WI38 (cell line): ENCODE results near the gene TOMM6.
"Not testable (repeated sequence)": the region's sequence is repeated elsewhere in the genome, so short reads cannot be mapped to it uniquely, and the experiment has no call there.

ENCODE experiments used
- H3K4me3 ChIP-seq: 2 replicates; pipeline ENCODE4 v1.5.1; 2011; ENCODE audit warnings: low read depth, mild to moderate bottlenecking, control low read depth, low read length
- TF ChIP-seq, protein P1 (sequence below): IDR thresholded peaks from 2 replicates; pipeline ENCODE4 v1.5.1; 2012; ENCODE audit warnings: low read depth, mild to moderate bottlenecking, control low read depth, low read length

TOMM6 gene

DNA sequence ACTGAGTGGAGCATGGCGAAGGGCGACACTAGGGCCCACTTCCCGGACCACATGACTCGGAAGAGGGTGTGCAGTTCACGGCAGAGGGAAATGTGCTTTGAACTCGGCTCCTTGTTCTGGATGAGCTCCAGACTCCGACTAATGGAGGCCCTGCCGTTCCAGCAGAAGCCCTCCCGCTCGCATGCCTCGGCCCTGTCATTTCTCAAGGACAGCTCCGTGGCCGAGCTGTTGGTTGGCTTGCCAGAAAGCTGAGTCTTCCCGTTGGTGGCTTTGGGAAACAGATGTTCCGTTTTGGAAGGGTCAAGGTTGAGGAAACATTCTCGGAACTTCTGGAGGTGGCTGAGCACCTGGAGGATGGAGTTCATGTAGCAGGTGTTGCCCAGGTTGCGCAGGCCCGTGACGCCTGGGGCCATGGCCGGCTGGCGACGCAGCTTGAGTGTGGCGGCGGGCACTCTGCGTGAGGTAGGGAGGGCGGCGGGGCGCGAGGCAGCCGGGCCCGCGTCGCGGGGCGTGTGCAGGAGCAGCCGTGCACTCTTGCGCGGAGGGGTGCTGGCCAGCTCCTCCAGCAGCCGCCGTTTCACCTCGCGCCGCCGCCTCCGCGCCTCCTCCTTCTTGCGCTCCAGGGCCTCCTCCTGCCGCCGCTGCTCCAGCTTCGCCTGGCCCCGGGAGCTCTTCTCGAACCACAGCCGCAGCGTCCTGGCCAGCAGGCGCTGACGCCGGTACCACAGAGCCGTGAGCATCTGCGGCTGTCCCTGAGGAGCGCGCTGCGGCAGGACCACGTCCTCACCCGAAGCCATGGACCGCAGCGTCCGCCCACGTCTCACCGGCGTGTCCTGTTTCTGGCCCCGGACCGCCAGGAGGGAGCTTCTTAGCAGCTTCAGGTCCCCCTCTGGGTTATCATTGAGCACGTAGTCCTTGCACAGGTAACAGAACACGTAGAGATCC lies 18.6 kb downstream of the TOMM6 start:
- H3K4me3 ChIP-seq = no peak overlapping the region
- TF ChIP-seq, protein P1, sequence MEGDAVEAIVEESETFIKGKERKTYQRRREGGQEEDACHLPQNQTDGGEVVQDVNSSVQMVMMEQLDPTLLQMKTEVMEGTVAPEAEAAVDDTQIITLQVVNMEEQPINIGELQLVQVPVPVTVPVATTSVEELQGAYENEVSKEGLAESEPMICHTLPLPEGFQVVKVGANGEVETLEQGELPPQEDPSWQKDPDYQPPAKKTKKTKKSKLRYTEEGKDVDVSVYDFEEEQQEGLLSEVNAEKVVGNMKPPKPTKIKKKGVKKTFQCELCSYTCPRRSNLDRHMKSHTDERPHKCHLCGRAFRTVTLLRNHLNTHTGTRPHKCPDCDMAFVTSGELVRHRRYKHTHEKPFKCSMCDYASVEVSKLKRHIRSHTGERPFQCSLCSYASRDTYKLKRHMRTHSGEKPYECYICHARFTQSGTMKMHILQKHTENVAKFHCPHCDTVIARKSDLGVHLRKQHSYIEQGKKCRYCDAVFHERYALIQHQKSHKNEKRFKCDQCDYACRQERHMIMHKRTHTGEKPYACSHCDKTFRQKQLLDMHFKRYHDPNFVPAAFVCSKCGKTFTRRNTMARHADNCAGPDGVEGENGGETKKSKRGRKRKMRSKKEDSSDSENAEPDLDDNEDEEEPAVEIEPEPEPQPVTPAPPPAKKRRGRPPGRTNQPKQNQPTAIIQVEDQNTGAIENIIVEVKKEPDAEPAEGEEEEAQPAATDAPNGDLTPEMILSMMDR = no peak

DNA sequence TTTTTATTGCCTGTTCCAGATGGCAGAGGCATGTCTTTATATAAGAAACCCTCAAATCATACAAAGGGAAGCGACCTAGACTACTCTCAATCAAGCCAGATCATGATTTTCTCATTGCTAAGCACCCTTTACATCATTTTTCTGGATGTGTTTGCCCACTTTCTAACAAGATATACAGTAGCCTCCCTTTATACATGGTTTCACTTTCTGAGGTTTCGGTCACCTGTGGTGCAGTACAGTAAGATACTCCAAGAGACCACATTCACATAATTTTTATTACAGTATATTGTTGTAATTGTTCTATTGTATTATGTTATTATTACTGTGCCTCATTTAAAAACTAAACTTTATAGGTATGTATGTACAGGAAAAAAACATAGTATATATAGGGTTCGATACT lies 23.6 kb downstream of the TOMM6 start:
- H3K4me3 ChIP-seq = no peak overlapping the region
- TF ChIP-seq, protein P1 = no peak

DNA sequence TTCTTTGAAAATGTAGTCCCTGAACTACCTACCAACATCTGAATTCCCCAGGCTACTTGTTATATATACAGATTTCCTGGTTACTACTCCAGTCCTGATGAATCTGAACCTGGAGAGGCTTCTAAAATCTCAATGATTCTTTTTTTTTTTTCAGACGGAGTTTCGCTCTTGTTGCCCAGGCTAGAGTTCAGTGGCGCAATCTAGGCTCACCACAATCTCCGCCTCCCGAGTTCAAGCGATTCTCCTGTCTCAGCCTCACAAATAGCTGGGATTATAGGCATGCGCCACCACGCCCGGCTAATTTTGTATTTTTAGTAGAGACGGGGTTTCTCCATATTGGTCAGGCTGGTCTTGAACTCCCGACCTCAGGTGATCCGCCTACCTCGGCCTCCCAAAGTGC lies 24.5 kb downstream of the TOMM6 start:
- not testable (repeated sequence) for H3K4me3 ChIP-seq

DNA sequence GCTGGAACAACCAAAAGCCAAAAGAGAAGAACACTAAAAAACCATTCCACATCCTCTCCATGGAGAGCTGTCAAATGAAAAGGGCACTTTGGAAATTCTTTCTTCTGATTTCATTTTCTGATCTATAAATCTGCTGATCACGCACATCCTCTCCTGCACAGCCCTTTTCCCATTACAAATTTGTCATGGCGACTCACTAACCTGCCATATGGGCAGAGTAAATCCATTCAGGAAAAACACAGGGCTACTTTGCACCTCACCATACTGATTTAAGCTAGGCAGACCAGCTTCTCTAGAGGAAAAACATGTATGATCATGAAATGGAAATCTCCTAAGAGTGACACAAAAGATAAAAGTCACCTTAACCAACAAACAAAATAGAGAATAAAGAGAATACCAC lies 26.0 kb downstream of the TOMM6 start:
- TF ChIP-seq, protein P1 = no peak

DNA sequence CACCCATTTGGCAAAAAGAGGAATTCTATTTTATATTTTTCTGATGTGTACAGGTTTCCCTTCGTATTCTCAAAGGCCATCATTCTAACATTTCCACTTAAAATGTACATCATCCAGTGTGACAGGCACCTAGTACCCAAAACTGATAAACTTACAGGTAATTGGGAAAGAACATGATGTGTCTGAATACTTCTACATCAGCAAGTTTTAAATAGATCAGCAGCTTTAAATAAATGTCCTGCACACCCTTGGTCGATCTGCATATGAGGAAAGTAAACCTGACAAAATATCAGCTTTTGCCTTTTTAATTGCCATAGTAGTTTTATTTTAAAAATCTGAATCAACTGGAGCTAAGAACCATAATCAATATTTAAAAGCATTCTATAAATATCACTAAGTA lies 26.5 kb downstream of the TOMM6 start:
- no peak overlapping the region for H3K4me3 ChIP-seq
- TF ChIP-seq, protein P1 = no peak

More for the DNA sequence above, 26.0 kb downstream of the TOMM6 start:
- no peak overlapping the region for H3K4me3 ChIP-seq

DNA sequence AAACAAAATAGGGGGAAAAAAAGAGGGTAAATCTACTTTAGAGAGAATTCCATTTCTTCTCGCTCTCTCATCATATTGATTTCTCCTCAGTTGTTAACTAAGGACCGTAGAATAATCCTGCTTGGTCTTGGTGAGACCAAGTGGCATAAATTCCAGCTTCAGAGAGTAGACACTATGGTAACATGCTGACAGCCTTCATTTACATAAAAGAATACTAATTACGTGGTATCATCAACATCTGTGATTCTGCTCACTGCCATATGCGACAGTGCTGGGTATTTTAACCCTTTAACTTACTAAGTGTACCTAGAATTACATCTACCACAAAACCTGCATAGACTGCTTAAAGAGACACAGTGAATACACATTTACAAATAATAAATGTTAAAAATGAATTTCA lies 27.1 kb downstream of the TOMM6 start:
- TF ChIP-seq, protein P1 = no peak
- H3K4me3 ChIP-seq = no peak overlapping the region

DNA sequence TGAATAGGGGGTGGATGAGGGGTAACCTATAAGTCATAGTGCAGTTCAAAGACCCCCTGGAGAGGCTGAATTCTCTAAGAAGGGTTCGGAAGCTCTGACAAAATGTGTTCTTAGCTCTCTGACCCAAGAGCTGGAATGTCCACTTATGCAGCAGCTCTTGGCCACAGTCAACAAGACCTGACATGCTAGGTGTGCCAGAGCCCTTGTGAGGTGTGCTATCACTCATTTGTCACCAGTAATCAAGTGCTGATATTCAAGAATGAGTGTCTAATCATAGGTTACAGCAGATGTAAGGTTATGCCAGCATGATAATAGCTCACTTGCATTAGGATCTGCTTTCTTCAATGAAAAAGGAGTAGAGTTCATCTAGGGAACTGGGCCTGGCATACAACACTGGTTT lies 28.1 kb downstream of the TOMM6 start:
- TF ChIP-seq, protein P1 = no peak
- H3K4me3 ChIP-seq = no peak overlapping the region
